K562 (cell line): ENCODE data around the gene RHOT1. TPM values are rescaled to one million over a fixed set of nuclear protein-coding genes. Genes with fewer than 3 reads are reported as not detected.
A peak's percentile ranks its signal among the peaks of the same experiment; 100 is the strongest.

Experiments used
- ATF1 ChIP-seq, 2 experiments: fragments of 450-650 bp in 1 of 2; IDR thresholded peaks; 2 replicates each; pipeline ENCODE4 v1.6.1; 2016; ENCODE audit warnings: missing compliant biosample characterization in 1 of 2, missing genetic modification characterization in 1 of 2
- CTCFL ChIP-seq: IDR thresholded peaks from 2 replicates; pipeline ENCODE4 v1.6.1; 2011; ENCODE audit warnings: borderline replicate concordance, low read depth, mild to moderate bottlenecking, moderate library complexity, low read length; ENCODE audit not compliant: insufficient read depth, poor library complexity, severe bottlenecking
- ELK3 ChIP-seq: fragments of 450-650 bp; formaldehyde crosslinking; IDR thresholded peaks from 2 replicates; pipeline ENCODE4 v1.4.0; 2020; ENCODE audit warnings: mild to moderate bottlenecking
- GABPB2 ChIP-seq: fragments of 250-450 bp; sonication (Bioruptor Pico); conservative IDR thresholded peaks from 2 replicates; pipeline ENCODE4 v1.5.1; 2021; ENCODE audit warnings: mild to moderate bottlenecking
- HDAC1 ChIP-seq, 2 experiments: fragments of 450-650 bp; IDR thresholded peaks; 2 replicates each; pipeline ENCODE4 v1.6.1; 2016 to 2017; ENCODE audit warnings: inconsistent platforms in 1 of 2, mild to moderate bottlenecking in 1 of 2, moderate library complexity in 1 of 2
- KLF16 ChIP-seq: IDR thresholded peaks from 2 replicates; pipeline ENCODE4 v1.6.1; 2016; ENCODE audit warnings: antibody characterized with exemption
- NONO ChIP-seq, 2 experiments: fragments of 200-400 bp in 1 of 2; fragments of 450-650 bp in 1 of 2; formaldehyde crosslinking in 1 of 2; IDR thresholded peaks; 2 replicates each; pipeline ENCODE4 v1.6.1; 2017; ENCODE audit warnings: low read depth in 2 of 2, mild to moderate bottlenecking in 2 of 2, moderate library complexity in 2 of 2, low read length in 1 of 2
- NR2C2 ChIP-seq, 2 experiments: fragments of 200-800 bp in 1 of 2; sonication (Bioruptor generic) in 1 of 2; sonication (generic) in 1 of 2; formaldehyde crosslinking in 1 of 2; IDR thresholded peaks; 2 replicates each; pipeline versions ENCODE4 v1.6.1 to v1.8.0; 2016 to 2022; ENCODE audit warnings: mild to moderate bottlenecking in 1 of 2, missing compliant biosample characterization in 1 of 2, missing genetic modification characterization in 1 of 2, missing genetic modification reagents in 1 of 2
- NR4A1 ChIP-seq, 2 experiments: fragments of 250-450 bp in 1 of 2; fragments of 450-650 bp in 1 of 2; sonication (Bioruptor Pico) in 1 of 2; IDR thresholded peaks; 2 replicates each; pipeline versions ENCODE4 v1.4.0 to v1.6.1; 2016 to 2020; ENCODE audit warnings: mild to moderate bottlenecking in 2 of 2, missing compliant biosample characterization in 1 of 2, missing genetic modification characterization in 1 of 2, moderate library complexity in 1 of 2
- SLC30A9 ChIP-seq: fragments of 250-450 bp; sonication (Bioruptor Pico); IDR thresholded peaks from 2 replicates; pipeline ENCODE4 v1.8.0; 2022; ENCODE audit warnings: mild to moderate bottlenecking, moderate library complexity
- SREBF1 ChIP-seq: fragments of 150-350 bp; IDR thresholded peaks from 2 replicates; pipeline ENCODE4 v1.6.1; 2014; ENCODE audit warnings: antibody characterized with exemption, low read depth, low read length, borderline replicate concordance
- STAT5B ChIP-seq: fragments of 250-450 bp; sonication (Bioruptor Pico); IDR thresholded peaks from 2 replicates; pipeline ENCODE4 v1.8.0; 2021; ENCODE audit warnings: mild to moderate bottlenecking, inconsistent platforms
- TAF9B ChIP-seq: fragments of 450-650 bp; IDR thresholded peaks from 2 replicates; pipeline ENCODE4 v1.6.1; 2018; ENCODE audit warnings: mild to moderate bottlenecking; ENCODE audit not compliant: partially characterized antibody
- ZNF143 ChIP-seq: sonication (generic); formaldehyde crosslinking; IDR thresholded peaks from 2 replicates; pipeline ENCODE4 v1.9.0; 2022; ENCODE audit warnings: mild to moderate bottlenecking, missing genetic modification reagents
- ZNF586 ChIP-seq: fragments of 450-650 bp; formaldehyde crosslinking; conservative IDR thresholded peaks from 2 replicates; pipeline ENCODE4 v1.4.0; 2020; ENCODE audit warnings: mild to moderate bottlenecking, moderate library complexity
- ZNF696 ChIP-seq: fragments of 250-450 bp; sonication (Bioruptor Pico); conservative IDR thresholded peaks from 2 replicates; pipeline ENCODE4 v1.4.0; 2020; ENCODE audit warnings: mild to moderate bottlenecking, moderate library complexity
- polyA plus RNA-seq, 8 experiments: library from polyadenylated mRNA; depleted of rRNA in 4 of 8; stranded (reverse) in 5 of 8; unstranded in 3 of 8; fragments of >200 nt; fragmentation: Nextera tagmentation in 2 of 8; fragmentation: Illumina TruSeq in 1 of 8; extraction: Ambion mirVana in 2 of 8; extraction: Trizol in 1 of 8; gene quantifications; 2 replicates each; pipeline versions ENCODE4 v1.2.1 to v1.2.3, GENCODE V29; 2011 to 2014; ENCODE audit warnings: inconsistent platforms in 1 of 8, missing spikeins in 1 of 8
- total RNA-seq, 7 experiments: library from RNA; depleted of rRNA in 6 of 7; stranded (reverse); fragments of >200 nt in 6 of 7; fragmentation: Illumina TruSeq in 2 of 7; extraction: Trizol in 2 of 7; gene quantifications; 2 replicates each; pipeline versions ENCODE4 v1.2.1 to v1.2.3, GENCODE V29; 2011 to 2021; ENCODE audit warnings: low replicate concordance in 1 of 7
- TF ChIP-seq, protein P1 (sequence below): sonication (generic); formaldehyde crosslinking; IDR thresholded peaks from 2 replicates; pipeline ENCODE4 v1.5.0; 2020; ENCODE audit warnings: missing genetic modification reagents
- TF ChIP-seq, protein P2 (sequence below): fragments of 250-450 bp; sonication (Bioruptor Pico); IDR thresholded peaks from 2 replicates; pipeline ENCODE4 v1.5.0; 2021

Gene RHOT1
- total and polyA plus RNA-seq, 9 of the 15 experiments (the other 6 are each of a cell fraction or from before 2014, with no cell fraction given), result 23.0 to 101 (median 32.2) TPM

DNA sequence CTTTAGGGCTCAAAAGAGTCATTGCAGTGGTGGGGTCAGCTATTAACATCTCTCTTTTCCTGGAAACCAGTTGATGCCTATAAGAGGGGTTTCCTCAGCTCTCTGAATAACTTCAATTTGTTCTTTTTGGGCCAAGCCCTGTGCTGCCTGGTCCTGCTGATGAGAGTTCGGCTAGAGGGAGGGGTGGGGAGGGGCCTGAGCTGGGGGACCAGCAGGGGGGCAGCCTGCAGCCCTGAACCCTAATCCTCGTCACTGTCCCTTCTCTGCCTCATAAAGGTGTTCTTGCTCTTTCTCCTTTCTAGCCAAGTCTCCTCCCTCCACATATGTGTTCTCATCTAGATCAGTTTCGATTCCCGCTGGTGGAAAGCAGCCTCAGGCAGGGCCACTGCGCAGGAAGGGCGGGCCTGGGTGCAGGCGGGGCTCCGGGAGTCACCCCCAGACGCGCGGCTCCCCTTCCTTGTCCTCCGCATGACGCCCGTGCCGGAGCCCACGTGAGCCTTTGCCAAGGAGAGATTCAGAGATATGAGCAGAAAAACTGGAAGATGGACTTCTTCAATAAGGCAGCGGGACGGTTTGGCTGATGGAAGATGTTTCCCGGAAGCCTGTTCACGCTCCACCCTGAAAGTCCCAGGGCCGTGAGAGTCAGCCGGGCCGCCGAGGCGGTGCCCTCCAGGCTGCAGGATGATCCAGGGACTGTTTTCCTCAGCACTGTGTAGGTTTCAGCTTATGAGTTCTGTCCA lies 15.0 kb upstream of the RHOT1 start (continued):
- TF ChIP-seq NR2C2 (CRISPR knock-in tag; IDR thresholded peaks at IDR 0.05) (no peak), NR2C2 (tag; IDR thresholded peaks at IDR 0.05) (no peak), TAF9B (no peak), STAT5B (CRISPR knock-in tag) (no peak), ZNF586 (CRISPR knock-in tag) (no peak), ZNF696 (CRISPR knock-in tag) (no peak), SREBF1 (no peak), ATF1 (CRISPR knock-in tag; IDR thresholded peaks at IDR 0.05) (no peak), ATF1 (tag; IDR thresholded peaks at IDR 0.05) (peak; percentile 49; the same call in 1 of the 2 replicates), KLF16 (no peak), ZNF143 (no peak), HDAC1 (IDR thresholded peaks at IDR 0.05) (peak in 1 of 2 experiments; percentile 65; a peak in 1 of 4 replicates), CTCFL (no peak), GABPB2 (CRISPR knock-in tag) (no peak), SLC30A9 (no peak), NONO (IDR thresholded peaks at IDR 0.05; ENCODE audit: low read depth in 2 of 2, low read length in 1 of 2) (no peak), ELK3 (CRISPR knock-in tag) (no peak), NR4A1 (CRISPR knock-in tag; IDR thresholded peaks at IDR 0.05) (no peak), NR4A1 (tag; IDR thresholded peaks at IDR 0.05) (no peak; the same call in 1 of the 2 replicates)
- TF ChIP-seq, protein P1, sequence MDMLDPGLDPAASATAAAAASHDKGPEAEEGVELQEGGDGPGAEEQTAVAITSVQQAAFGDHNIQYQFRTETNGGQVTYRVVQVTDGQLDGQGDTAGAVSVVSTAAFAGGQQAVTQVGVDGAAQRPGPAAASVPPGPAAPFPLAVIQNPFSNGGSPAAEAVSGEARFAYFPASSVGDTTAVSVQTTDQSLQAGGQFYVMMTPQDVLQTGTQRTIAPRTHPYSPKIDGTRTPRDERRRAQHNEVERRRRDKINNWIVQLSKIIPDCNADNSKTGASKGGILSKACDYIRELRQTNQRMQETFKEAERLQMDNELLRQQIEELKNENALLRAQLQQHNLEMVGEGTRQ (CRISPR knock-in tag), result peak; percentile 74
- TF ChIP-seq, protein P2, sequence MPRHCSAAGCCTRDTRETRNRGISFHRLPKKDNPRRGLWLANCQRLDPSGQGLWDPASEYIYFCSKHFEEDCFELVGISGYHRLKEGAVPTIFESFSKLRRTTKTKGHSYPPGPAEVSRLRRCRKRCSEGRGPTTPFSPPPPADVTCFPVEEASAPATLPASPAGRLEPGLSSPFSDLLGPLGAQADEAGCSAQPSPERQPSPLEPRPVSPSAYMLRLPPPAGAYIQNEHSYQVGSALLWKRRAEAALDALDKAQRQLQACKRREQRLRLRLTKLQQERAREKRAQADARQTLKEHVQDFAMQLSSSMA (CRISPR knock-in tag), result no peak
